Measurements from ENCODE around the gene TXNRD1.

Gene TXNRD1

GRCh38 chr12:104219908-104220404, 4.4 kb downstream of the TXNRD1 start:
- Histone ChIP-seq H3K36me3 (ENCODE audit: low read depth) (no peaks in the 10 kb centered on the region), H3K27me3 (ENCODE audit: insufficient read depth, poor library complexity, severe bottlenecking) (no peaks in the 10 kb centered on the region), H3K27ac (ENCODE audit: poor library complexity, severe bottlenecking) (peak overlapping the region; percentile 97), H3K4me1 (ENCODE audit: insufficient read depth, poor library complexity, severe bottlenecking) (peaks cover 17% of the 10 kb centered on the region), H3K9me3 (ENCODE audit: severe bottlenecking) (no peaks in the 10 kb centered on the region), H3K4me3 (ENCODE audit: severe bottlenecking) (no peak overlapping the region)
- ATAC-seq (ENCODE audit: low read depth) = peak; percentile 83
- peak; percentile 89 for DNase-seq (ENCODE audit: low spot score)
- TF ChIP-seq CTCF (IDR thresholded peaks at IDR 0.05; ENCODE audit: poor library complexity, severe bottlenecking) = no peak

DNA sequence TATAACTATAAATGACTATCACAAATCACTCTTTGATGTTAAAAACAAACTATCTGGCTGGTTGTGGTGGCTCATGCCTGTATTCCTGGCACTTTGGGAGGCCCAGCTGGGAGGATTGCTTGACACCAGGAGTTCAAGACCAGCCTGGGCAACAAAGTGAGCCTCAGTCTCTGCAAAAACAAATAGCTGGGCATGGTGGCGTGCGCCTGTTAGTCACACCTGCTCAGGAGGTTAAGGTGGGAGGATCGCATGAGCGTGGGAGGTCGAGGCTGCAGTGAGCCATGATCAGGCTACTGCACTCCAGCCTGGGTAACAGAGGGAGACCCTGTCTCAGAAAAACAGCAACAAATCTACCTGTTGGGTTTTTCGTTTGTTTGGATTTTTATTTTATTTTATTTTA, 5.4 kb downstream of the TXNRD1 start:
- Histone ChIP-seq H3K27ac (ENCODE audit: poor library complexity, severe bottlenecking) (peak overlapping the region; percentile 97), H3K36me3 (ENCODE audit: low read depth) (no peaks in the 10 kb centered on the region), H3K4me1 (ENCODE audit: insufficient read depth, poor library complexity, severe bottlenecking) (peaks cover 17% of the 10 kb centered on the region)

DNA sequence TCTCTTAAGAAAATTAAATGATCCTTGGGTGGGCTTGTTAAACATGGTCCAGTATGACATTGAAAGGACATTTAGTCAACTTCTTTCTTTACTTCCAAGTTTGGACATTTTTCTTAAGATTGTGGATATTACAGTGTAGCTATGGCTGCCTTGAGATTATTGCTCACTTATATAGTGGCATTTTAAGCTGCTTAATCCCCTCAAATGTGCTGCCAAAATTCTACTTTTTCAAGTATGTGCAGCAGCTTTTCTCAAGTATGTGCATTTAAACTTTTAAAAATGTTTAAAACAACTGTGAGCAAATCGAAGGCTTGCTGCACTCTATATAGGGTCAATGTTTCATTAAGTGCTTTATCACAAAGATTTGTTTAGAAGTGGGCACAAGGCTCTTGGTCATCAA, 7.4 kb downstream of the TXNRD1 start:
- no peak for TF ChIP-seq CTCF (IDR thresholded peaks at IDR 0.05; ENCODE audit: poor library complexity, severe bottlenecking)
- H3K9me3 ChIP-seq (ENCODE audit: severe bottlenecking) = no peaks in the 10 kb centered on the region
- H3K4me3 ChIP-seq (ENCODE audit: severe bottlenecking) = no peak overlapping the region
- no peaks in the 10 kb centered on the region for H3K36me3 ChIP-seq (ENCODE audit: low read depth)
- no peak overlapping the region for H3K27ac ChIP-seq (ENCODE audit: poor library complexity, severe bottlenecking)
- H3K27me3 ChIP-seq (ENCODE audit: insufficient read depth, poor library complexity, severe bottlenecking) = no peaks in the 10 kb centered on the region
- H3K4me1 ChIP-seq (ENCODE audit: insufficient read depth, poor library complexity, severe bottlenecking) = peaks cover 26% of the 10 kb centered on the region
- DNase-seq (ENCODE audit: low spot score) (no peak), ATAC-seq (ENCODE audit: low read depth) (no peak)

More for the DNA sequence above, 5.4 kb downstream of the TXNRD1 start:
- Histone ChIP-seq H3K27me3 (ENCODE audit: insufficient read depth, poor library complexity, severe bottlenecking) (no peaks in the 10 kb centered on the region), H3K4me3 (ENCODE audit: severe bottlenecking) (no peak overlapping the region), H3K9me3 (ENCODE audit: severe bottlenecking) (no peaks in the 10 kb centered on the region)
- TF ChIP-seq CTCF (IDR thresholded peaks at IDR 0.05; ENCODE audit: poor library complexity, severe bottlenecking) = no peak
- DNase-seq (ENCODE audit: low spot score) (no peak), ATAC-seq (ENCODE audit: low read depth) (no peak)

- no peak for TF ChIP-seq CTCF (IDR thresholded peaks at IDR 0.05; ENCODE audit: poor library complexity, severe bottlenecking)
- no peak overlapping the region for H3K27ac ChIP-seq (ENCODE audit: poor library complexity, severe bottlenecking)
- DNase-seq (ENCODE audit: low spot score) = no peak
- no peaks in the 10 kb centered on the region for H3K36me3 ChIP-seq (ENCODE audit: low read depth)
- peaks cover 24% of the 10 kb centered on the region for H3K4me1 ChIP-seq (ENCODE audit: insufficient read depth, poor library complexity, severe bottlenecking)
- H3K27me3 ChIP-seq (ENCODE audit: insufficient read depth, poor library complexity, severe bottlenecking) = no peaks in the 10 kb centered on the region
- H3K4me3 ChIP-seq (ENCODE audit: severe bottlenecking) = no peak overlapping the region
- no peaks in the 10 kb centered on the region for H3K9me3 ChIP-seq (ENCODE audit: severe bottlenecking)
- no peak for ATAC-seq (ENCODE audit: low read depth)
Measured at GRCh38 chr12:104223712-104224111, 8.1 kb downstream of the TXNRD1 start.

GRCh38 chr12:104226672-104227071, 11.1 kb downstream of the TXNRD1 start:
- no peak for TF ChIP-seq CTCF (IDR thresholded peaks at IDR 0.05; ENCODE audit: poor library complexity, severe bottlenecking)
- H3K4me1 ChIP-seq (ENCODE audit: insufficient read depth, poor library complexity, severe bottlenecking) = peaks cover 10% of the 10 kb centered on the region
- H3K27ac ChIP-seq (ENCODE audit: poor library complexity, severe bottlenecking) = peak overlapping the region; percentile 57
- no peaks in the 10 kb centered on the region for H3K27me3 ChIP-seq (ENCODE audit: insufficient read depth, poor library complexity, severe bottlenecking)
- no peaks in the 10 kb centered on the region for H3K9me3 ChIP-seq (ENCODE audit: severe bottlenecking)
- no peak for DNase-seq (ENCODE audit: low spot score)
- H3K36me3 ChIP-seq (ENCODE audit: low read depth) = no peaks in the 10 kb centered on the region
- H3K4me3 ChIP-seq (ENCODE audit: severe bottlenecking) = no peak overlapping the region
- ATAC-seq (ENCODE audit: low read depth) = peak; percentile 66; the same call in 2 of the 3 replicates
